ENCODE data around the gene CCDC107. TPM values are rescaled to one million over a fixed set of nuclear protein-coding genes. Genes with fewer than 3 reads are reported as not detected.
A peak's percentile ranks its signal among the peaks of the same experiment; 100 is the strongest.

Gene CCDC107
- total RNA-seq, 1 donor from 2014 or later: 48.4 TPM

DNA sequence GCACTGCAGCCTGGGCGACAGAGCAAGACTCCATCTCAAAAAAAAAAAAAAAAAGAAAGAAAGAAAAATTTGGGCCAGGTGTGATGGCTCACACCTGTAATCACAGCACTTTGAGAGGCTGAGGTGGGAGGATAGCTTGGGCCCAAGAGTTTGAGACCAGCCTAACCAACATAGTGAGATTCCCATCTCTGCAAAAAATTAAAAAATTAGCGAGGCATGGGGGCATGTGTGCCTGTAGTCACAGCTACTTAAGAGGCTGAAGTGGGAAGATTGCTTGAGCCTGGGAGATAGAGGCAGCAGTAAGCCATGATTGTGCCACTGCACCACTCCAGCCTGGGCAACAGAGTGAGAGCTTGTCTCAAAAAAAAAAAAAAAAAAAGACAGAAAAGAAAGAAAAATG, 4.5 kb upstream of the CCDC107 start:
- intact Hi-C loops (cut with DNase I): no loop called here
- ATAC-seq (ENCODE audit: poor library complexity) (no peak), DNase-seq (no peak)

DNA sequence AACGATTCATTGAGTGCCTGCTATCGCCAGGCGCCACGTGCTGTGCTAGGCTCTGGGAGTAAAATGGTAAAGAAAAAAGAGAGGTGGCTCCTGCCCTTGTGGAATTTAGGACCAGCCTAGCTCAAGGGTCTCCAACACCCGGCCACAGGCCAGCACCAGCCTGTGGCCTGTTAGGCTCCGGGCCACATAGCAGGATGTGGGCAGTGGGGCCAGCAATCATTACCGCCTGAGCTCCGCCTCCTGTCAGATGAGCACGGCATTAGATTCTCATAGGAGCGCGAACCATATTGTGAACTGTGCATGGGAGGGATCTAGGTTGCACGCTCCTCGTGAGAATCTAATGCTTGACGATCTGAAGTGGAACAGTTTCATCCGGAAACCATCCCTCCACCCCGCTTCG, 1.7 kb upstream of the CCDC107 start:
- DNase-seq (no peak), ATAC-seq (ENCODE audit: poor library complexity) (no peak)
- intact Hi-C loops (cut with DNase I): no loop called here

DNA sequence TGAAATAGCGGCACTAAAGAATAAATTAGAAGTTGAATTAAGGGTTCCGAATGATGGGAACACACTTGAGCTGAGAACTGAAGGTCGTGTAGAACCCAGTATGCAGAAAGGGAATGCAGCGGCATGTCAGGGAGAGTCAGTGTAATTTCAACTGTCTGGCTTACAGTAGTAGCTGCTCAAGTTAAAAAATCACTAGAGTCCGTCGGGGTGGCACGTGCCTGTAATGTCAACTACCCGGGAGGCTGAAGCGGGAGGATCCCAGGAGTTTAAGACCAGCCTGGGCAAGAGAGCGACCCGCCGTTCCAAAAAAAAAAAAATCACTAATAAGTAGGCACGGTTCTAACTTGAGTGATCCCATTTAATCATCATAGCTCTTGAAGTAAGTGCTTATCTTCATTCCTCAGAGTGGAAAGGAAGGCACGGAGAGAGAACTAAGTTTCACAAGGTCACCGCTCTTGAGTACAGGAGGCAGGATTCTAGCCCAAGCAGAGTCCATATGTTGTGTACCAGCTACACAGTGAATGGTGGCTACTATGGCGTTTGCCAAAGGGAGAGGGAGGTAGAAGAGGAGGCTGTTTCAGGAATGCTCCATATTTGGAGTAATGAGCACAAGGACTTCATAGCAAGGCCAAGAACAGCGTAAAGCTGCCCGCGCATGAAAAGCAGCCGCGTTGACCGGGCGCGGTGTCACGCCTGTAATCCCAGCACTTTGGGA, 1.1 kb upstream of the CCDC107 start:
- peak; percentile 2 for ATAC-seq (ENCODE audit: poor library complexity)
- intact Hi-C loops (cut with DNase I): no loop called here
- no peak for DNase-seq

DNA sequence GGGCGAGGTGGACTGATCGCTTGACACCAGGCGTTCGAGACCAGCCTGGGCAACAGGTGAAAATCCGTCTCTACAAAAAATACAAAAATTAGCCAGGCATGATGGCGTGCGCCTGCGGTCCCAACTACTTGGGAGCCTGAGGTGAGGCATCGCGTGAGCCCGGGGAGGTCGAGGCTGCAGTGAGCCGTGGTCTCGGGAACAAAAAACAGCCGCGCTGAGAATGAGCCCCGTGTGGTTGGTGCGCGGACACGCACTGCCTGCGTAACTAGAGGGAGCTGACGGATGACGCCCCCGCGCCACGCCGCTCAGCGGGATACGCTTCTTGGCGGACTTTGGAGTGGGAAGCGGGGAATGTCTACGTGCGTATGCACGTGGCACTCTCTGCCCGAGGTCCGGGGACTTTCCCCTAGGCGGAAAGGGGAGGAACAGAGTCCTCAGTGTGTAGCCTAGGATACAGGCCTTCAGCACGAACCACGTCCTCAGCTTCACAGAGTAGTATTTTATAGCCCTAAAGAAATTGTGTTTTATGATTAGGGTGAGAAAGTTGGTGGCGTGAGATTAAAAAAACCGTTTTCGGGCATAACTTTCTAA, 451 bp upstream of the CCDC107 start, which contains the start of gene RMRP:
Gene RMRP, minus strand, starts transcription at position 474 of the 591 bp plus-strand sequence.
- DNase-seq: peak; percentile 98
- ATAC-seq (ENCODE audit: poor library complexity): peak; percentile 94
- intact Hi-C loops (cut with DNase I): no loop called here

DNA sequence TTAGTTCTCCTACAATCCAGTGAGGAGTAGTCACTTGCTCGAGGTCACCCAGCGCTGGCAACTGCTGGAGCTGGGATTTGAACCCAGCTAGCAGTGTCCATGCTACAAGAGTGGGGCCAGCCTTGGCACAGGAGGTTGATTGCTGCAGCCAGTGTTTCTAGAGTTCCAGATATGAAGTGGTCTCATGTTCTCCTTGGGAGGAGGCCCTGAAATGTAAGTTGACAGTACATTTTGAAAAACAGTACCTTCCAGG, 802 bp downstream of the CCDC107 start:
- peak; percentile 70 for DNase-seq
- intact Hi-C loops (cut with DNase I): no loop called here
- peak; percentile 4 for ATAC-seq (ENCODE audit: poor library complexity)

DNA sequence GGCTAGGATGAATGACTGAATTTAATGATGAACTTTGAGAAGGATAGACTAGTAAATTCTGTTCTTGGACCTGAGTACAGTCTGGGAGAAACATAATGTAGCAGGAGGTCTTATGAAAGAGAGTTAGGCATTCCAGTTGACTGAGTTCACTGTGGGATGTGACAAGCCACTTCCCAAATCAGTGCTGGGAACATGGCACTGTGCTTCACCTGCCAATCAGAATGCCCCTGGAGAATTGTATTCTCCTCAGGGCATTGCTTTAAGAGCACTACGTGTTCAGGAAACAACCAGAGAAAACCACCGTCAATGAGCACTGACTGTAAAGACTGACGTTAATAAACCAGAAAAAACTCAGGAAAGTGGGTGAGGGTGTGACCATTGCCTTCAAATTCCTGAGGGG, 1.2 kb downstream of the CCDC107 start:
- intact Hi-C loops (cut with DNase I): no loop called here
- no peak for DNase-seq
- peak; percentile 18 for ATAC-seq (ENCODE audit: poor library complexity)

DNA sequence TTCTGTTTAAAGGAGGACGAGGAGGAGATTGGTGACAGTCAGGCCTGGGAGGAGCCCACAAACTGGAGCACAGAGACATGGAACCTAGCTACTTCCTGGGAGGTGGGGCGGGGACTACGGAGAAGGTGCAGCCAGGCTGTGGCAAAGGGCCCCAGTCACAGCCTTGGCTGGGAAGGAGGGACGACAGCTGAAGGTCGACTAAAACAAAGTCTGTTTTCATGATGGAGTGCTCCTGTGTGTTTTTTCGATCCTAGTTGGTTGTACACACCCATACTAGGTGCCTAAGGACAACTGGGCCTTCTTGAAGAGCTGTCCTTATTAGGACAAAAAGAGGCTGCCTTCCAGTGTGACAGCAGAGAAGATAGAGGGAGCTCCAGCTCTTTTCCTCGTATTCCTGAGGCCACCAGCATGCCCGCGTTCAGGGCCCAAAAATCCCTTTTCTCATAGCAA, 2.9 kb downstream of the CCDC107 start:
- no peak for ATAC-seq (ENCODE audit: poor library complexity)

DNA sequence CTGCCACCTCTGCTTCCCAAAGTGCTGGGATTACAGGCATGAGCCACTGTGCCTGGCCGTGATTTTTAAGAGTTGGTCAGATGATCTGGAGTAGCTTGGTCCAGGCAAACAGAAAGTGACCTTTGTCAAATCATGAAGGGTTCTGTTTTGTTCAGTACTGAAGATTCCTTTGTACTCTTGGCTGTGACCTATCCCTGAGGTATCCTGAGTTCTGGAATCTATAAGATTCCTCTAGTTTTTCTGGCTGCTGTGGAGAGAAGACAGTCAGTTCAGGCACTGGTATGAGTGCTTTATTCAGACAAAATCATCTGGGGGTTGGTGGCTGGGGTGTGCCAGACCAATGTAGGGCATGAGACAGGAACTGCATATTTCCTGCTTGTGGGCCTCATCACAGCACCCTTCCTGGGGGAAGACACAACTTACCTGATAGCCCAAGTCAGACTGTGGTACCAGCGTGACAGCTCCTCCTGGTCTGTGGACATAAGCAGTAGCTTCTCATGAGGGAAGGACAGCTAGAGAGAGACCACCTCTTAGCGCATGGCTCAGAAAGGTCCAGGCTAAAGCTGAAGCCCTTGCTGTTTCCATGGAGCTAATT, 3.8 kb downstream of the CCDC107 start:
- intact Hi-C loops (cut with DNase I): loop anchor here (5.0 kb wide), 2 partner anchors 35 to 65 kb away; no protein-coding TSS in a partner anchor
- DNase-seq (no peak), ATAC-seq (ENCODE audit: poor library complexity) (no peak)

More for the DNA sequence above, 2.9 kb downstream of the CCDC107 start:
- DNase-seq: no peak
- intact Hi-C loops (cut with DNase I): loop anchor here (5.0 kb wide), 2 partner anchors 36 to 66 kb away; no protein-coding TSS in a partner anchor

DNA sequence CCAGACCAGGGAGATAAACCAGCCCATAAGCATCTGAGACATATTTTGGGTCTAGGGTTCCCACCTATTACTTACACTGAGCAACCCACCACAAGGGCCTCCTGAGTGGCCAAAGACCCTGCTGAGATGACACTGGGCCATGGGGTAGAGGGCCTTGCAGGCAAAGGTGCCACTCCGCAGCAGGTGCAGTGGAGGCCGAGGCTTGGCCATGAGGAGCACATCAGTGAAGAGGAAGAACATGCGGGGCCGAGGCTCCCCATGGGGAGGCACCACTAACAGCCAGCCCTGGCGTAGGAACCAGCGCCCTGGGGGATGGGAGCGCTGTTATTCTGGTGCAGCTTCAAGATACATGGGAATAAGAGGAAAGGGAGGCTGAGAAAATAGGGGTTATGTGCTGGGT, 4.3 kb downstream of the CCDC107 start:
- DNase-seq: no peak
- intact Hi-C loops (cut with DNase I): loop anchor here (5.0 kb wide), 2 partner anchors 35 to 65 kb away; no protein-coding TSS in a partner anchor
- no peak for ATAC-seq (ENCODE audit: poor library complexity)

DNA sequence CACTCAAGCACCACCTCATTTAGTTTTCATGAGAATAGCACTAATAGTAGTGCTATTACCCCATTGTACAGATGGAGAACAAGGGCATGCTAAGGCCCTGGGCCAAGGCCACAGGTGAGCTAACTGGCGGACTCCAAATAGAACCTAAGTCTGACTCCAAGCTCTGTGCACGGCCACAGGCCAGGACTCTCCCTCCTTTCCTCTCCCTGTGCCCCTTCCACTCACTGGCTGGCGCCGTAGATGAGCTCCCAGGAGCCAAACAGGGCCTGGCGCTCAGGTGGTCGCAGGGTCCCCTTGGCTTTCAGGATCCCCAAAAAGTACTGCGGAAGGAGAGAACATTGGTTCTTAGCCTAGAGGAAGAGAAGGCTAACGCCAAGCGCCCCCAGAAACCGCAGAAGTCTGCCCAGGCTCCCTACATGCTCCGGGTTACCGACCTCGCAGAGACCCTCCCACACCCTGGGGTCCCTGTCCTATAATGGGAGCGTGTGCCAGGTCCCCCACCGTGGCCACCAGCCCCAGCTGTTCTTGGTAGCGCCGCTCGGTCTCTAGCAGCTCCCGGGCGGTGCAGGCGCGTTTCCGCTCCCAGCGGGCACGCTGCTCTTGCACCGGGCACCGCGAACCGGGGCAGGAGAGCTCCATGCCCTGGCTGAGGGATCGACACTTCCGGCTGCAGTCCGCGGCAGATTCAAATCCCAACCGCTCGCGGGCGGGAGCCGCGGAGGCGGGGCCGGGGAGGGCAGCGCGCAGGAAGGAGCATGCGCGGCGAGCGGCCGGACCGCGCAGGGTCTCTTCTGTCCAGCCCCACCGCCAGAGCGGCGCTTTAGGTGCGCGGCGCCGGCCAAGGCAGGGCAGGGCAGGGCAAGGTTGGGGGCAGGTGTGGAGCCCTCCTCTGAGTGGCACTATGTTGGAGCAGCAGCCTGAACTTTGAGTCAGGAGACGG, 6.7 kb downstream of the CCDC107 start, which contains the start of gene ARHGEF39:
Gene ARHGEF39, minus strand, starts transcription at position 665 of the 940 bp plus-strand sequence. Its CDS starts 26 bp downstream, at position 639.
- ATAC-seq (ENCODE audit: poor library complexity): peak; percentile 89
- intact Hi-C loops (cut with DNase I): loop anchor here (5.0 kb wide), 2 partner anchors 32 to 62 kb away; no protein-coding TSS in a partner anchor
- DNase-seq: peak; percentile 89

DNA sequence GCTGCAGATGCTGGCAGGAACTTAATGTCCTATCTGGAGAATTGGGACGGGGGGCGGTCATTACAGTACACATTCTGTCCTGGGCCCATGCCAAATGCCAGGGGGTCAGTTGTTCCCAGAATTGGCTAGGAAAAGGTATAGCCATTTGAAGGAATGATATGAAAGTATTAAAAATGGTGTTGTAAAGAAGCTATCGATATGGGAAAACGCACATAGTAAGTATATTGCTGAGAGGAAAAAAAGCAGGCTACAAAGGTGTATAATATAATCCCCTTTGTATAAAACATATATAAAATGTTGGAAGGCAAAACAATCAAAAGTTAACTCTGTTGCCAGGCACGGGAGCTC, 7.4 kb downstream of the CCDC107 start:
- intact Hi-C loops (cut with DNase I): no loop called here
- DNase-seq (no peak), ATAC-seq (ENCODE audit: poor library complexity) (no peak)

DNA sequence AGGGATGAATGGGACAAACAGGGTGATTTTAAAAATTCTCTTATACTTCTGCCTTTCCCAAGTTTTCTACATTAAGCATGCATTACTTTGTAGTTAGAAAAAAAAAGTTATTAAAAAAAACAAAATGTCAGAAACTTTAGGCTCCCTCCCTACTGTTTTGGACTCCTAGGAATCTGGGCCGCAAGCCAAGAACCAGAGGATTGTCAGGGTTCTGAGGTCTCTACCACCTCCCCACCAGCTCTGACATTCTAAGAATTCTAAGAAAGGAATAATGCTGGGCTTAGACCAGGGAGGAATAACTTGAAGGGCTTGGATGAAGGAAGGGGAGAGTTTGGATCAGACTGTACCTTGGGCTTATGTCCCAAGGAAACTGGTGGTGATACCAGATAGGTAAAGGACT, 8.0 kb downstream of the CCDC107 start:
- ATAC-seq (ENCODE audit: poor library complexity): no peak
- intact Hi-C loops (cut with DNase I): no loop called here
- no peak for DNase-seq

DNA sequence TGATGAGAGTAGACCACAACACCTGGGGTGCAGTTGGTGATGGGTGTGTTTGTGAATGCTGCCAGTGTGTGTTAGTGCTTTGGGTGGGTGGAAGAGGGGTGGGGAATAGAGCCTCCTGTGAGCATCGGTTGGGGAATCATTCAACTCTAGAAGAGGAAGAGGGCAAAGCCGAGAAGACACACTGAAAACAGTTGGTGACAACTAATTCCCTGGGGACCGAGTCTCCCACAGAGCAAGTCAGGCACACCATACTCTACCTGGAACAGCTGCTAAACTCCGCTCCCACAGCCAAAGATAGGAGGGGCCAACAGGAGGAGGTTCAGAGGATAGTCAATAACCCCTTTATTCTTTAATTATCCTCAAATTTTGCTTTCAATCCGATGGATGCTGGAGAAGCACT, 8.5 kb downstream of the CCDC107 start:
- ATAC-seq (ENCODE audit: poor library complexity): no peak
- DNase-seq: no peak
- intact Hi-C loops (cut with DNase I): no loop called here

DNA sequence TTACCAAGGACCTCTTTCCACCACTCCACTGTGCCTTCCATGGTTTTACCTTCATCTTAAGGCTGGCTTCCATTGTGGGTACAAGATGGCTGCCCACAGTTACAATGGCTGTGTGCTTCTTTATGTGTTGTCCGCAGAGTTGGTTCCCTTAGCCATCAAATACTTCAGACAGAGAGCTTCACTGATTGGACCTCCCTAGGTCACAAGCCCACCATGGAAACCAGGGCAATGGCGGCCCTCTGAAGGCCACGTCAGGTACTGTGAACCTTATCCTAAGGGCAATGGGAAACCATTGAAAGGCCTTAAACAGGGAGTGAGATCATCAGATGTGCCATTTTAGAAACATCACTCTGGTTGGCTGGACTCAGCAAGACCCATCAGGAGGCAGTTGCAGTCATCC, 9.8 kb downstream of the CCDC107 start:
- no peak for DNase-seq
- intact Hi-C loops (cut with DNase I): no loop called here
- ATAC-seq (ENCODE audit: poor library complexity): no peak

DNA sequence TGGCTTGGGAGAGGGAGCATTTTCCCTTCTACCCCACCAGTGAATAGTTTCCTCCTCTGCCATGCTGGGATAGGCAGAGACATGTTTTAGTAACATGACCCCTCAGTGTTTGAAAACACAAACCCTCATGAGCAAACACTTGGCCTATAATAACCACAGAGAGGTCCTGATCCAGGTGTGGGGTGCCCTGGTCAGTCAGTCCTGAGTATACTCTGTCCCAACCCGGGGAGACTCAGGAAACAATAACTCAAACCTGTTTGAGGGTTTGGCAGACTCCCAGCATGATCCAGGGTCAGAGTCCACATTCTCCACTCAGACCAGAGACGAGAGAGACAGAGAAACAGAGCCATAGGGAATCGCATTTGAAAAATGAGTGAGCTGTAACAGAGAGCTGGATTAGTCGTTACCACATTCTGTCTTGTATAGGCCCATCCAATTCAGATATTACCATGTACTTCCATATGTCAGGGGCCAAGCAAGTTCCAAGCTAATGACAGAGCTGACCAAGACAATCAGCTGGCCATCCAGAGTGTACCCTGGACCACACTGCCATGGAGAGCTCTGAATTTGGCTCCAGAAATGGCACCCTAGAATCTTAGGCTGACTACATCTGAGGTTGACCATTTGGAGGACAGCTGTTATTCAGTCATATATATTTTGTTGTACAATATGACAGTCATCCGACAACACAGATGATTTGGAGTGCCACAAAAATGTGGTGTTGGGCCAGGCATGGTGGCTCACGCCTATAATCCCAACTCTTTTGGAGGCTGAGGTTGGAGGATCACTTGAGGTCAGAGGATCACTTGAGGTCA, 11.4 kb downstream of the CCDC107 start:
- DNase-seq (no peak), ATAC-seq (ENCODE audit: poor library complexity) (no peak)
- intact Hi-C loops (cut with DNase I): no loop called here

DNA sequence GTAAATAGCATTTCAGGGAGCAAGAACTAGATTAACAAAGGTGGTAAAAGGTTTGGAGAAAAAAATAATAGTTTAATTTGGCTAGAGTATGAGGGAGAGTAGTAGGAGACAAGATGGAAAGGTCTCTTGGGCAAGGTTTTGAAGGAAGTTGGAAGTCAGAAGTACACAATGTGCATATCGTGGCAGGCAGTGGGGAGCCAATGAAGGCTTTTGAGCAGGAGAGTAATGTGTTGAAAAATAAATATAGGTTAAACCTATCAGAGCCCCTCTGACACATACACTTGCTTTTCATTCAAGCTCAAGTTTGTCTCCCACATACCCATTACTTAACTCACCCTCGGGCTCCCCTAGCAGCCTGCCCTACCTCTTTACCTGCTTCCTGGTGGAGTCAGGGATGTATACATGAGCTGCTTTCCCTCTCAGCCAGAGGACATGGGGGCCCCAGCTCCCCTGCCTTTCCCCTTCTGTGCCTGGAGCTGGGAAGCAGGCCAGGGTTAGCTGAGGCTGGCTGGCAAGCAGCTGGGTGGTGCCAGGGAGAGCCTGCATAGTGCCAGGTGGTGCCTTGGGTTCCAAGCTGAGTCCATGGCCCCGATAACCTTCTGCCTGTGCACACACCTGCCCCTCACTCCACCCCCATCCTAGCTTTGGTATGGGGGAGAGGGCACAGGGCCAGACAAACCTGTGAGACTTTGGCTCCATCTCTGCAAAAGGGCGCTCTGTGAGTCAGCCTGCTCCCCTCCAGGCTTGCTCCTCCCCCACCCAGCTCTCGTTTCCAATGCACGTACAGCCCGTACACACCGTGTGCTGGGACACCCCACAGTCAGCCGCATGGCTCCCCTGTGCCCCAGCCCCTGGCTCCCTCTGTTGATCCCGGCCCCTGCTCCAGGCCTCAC, 15.3 kb downstream of the CCDC107 start, which contains the start of gene CA9:
Gene CA9, plus strand, starts transcription at position 797 of the 893 bp plus-strand sequence. Its CDS starts 32 bp downstream, at position 829.
- DNase-seq: peak; percentile 71
- intact Hi-C loops (cut with DNase I): no loop called here
- ATAC-seq (ENCODE audit: poor library complexity): peak; percentile 84

DNA sequence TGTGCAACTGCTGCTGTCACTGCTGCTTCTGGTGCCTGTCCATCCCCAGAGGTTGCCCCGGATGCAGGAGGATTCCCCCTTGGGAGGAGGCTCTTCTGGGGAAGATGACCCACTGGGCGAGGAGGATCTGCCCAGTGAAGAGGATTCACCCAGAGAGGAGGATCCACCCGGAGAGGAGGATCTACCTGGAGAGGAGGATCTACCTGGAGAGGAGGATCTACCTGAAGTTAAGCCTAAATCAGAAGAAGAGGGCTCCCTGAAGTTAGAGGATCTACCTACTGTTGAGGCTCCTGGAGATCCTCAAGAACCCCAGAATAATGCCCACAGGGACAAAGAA, 15.9 kb downstream of the CCDC107 start:
- intact Hi-C loops (cut with DNase I): no loop called here
- ATAC-seq (ENCODE audit: poor library complexity): no peak

More for the DNA sequence above, 15.9 kb downstream of the CCDC107 start:
- DNase-seq: no peak

Data from Right ventricle myocardium superior (tissue), 1 donor.